Neural progenitor cell (in vitro differentiated cells): ENCODE results near the gene CYB561D1.

Experiments used
- EZH2 ChIP-seq: fragments of 200-600 bp; sonication (generic); IDR thresholded peaks from 2 replicates; pipeline ENCODE4 v1.6.1; 2017; ENCODE audit warnings: antibody characterized with exemption, mild to moderate bottlenecking, moderate library complexity
- TF ChIP-seq, protein P1 (sequence below): fragments of 200-600 bp; sonication (generic); IDR thresholded peaks from 2 replicates; pipeline ENCODE4 v1.5.1; 2017; ENCODE audit warnings: antibody characterized with exemption, mild to moderate bottlenecking

DNA sequence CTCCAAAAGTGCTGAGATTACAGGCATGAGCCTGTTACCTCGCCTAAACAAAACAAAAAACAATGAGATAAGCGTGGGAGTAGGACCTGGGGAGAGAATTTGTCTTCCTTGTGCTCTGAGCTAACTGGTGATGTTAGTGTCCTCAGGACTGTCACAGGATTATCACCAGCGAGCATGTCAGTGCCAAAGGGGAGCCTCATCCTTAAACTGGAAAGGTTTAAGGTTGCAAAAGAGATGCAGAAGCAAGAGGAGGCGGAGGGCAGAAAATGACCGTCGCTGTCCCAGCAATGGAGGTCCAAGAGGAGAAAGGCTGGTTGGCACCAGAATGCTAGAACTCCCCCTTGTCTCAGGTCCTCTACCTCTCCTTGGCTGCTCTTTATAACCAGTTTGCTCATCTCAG is 23.6 kb upstream of the CYB561D1 start:
- TF ChIP-seq, protein P1, sequence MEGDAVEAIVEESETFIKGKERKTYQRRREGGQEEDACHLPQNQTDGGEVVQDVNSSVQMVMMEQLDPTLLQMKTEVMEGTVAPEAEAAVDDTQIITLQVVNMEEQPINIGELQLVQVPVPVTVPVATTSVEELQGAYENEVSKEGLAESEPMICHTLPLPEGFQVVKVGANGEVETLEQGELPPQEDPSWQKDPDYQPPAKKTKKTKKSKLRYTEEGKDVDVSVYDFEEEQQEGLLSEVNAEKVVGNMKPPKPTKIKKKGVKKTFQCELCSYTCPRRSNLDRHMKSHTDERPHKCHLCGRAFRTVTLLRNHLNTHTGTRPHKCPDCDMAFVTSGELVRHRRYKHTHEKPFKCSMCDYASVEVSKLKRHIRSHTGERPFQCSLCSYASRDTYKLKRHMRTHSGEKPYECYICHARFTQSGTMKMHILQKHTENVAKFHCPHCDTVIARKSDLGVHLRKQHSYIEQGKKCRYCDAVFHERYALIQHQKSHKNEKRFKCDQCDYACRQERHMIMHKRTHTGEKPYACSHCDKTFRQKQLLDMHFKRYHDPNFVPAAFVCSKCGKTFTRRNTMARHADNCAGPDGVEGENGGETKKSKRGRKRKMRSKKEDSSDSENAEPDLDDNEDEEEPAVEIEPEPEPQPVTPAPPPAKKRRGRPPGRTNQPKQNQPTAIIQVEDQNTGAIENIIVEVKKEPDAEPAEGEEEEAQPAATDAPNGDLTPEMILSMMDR, result no peak
- no peak for TF ChIP-seq EZH2
